HG03378 (cell line): ENCODE results near the gene EFEMP1.

Source experiments
- ATAC-seq: cut with Tn5 transposase; IDR thresholded peaks from one replicate; pipeline ENCODE4 v1.9.1; 2021; ENCODE audit warnings: mild to moderate bottlenecking, moderate library complexity; ENCODE audit not compliant: unreplicated experiment

The EFEMP1 gene

DNA sequence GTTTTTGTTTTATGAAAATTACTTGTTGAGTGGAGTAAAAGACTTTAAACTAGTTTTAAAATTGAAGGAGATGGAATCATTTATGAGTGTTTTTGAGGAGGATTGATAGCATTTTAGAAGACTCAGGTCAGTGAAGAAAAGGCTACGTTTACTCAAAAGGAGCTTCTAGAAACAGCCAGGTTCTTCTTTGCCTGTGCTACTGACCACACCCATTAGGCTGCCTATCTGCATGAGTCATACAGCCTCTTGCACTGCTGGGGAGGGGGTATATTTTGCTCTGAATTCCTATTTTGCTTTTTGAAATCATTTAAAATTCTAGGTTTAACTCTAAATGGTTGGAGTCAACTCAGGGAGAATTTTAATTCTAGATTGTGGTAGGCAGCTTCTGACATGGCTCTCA is 22.3 kb downstream of the EFEMP1 start:
- no peak for ATAC-seq

DNA sequence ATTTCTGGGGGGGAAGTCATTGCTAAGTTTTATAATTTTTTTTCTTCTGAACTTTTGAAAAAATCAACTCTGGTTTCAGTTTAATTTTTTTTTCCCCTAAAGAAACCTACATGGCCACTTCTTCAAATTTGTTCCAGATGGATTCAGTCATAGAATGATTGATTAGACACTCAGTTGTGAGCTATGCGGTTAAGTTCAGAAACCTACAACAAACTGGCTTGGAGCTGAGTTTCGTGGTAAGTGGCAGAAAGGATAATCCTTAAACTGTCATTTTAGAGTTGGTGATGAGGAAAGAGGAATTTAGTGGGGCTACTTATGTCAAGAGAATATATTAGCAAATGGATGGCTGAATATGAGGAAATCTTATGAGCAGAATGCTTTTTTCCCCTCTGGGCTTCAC is 23.7 kb downstream of the EFEMP1 start:
- ATAC-seq: no peak

DNA sequence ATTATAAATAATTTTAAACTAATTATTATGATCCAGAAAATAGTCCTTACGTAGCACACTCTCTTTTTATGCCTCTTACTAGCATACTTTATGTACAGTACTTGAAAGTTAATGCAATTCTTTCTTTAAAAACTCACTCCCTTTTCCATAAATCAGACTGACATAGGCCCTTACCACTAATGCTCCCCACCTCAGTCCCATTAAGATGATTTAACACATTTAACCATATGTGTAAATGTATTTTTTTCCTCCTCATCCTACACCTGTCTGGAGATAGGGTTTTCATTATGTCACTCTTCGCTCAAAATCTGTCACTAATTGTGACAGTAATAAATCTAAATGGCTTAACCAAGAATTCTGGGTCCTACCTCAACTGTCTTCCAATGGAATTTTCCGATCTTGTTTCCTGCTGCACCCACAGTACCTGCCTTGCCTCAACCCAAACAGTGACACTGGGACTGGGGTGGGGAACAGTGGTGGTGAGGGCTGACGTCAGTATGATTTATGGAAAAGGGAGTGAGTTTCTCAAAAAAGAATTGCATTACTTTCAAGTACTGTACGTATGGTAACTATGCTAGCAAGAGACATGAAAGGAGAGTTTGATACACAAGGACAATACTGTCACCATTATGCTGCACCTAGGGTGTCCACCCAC is 25.1 kb downstream of the EFEMP1 start:
- ATAC-seq: no peak

- no peak for ATAC-seq
Observed at GRCh38 chr2:55896633-55897032, 26.9 kb downstream of the EFEMP1 start.

DNA sequence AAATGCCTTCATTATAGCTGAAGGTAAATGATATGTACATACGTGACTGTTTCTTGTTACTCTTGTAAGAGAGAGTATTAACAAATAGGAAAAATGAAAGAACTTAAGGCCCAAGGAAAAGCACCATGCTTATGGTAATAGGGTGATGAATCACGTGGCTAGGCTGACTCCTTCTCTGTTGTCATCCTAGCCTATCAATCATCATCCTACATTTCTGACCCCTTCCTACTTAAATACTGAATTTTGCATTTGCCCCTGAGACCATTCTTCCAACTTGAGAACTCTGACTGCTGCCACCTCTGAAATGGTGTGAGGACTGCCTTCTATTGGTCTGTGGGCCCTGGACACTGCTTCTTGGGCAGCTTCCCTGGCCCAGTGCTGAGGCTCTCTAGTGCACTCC is 28.9 kb downstream of the EFEMP1 start:
- no peak for ATAC-seq

DNA sequence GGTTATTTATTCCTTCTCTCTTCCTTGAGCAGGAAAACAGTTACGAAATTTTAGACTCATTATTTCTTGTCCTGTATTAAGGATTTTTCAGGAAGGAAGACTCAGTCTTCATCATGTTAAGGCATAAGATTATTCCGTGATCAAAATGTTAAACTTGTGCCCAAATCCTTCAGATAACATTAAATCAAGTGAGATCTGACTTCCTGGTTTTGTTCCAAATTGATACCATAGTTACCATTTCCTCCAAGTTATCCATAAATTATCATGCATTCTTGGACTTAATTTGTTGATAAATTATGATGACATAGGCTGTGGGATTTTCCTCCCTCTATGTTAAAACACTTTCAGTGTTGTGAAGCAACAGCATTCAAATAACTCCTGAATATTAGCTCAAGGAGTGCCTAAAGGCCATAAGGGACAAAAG is 31.9 kb downstream of the EFEMP1 start:
- no peak for ATAC-seq

DNA sequence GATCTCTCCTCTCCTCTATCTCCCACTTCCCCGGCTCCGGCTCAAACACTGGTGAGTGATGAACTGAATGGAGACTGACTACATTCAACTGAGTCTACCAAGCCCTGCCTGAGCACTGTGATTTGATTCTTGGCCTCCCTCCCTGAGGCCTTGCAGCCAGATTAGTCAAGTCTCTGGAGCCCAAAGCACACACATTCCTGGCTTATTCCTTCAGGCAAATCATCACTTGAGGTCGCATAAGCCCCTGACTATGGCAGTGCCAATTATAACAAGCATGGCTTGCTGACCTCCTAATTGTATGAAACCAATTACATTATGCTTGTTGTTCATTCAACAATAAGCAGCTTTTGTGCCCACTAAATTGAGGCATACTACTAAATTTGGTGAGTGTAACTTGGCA is 34.6 kb downstream of the EFEMP1 start:
- ATAC-seq: no peak

DNA sequence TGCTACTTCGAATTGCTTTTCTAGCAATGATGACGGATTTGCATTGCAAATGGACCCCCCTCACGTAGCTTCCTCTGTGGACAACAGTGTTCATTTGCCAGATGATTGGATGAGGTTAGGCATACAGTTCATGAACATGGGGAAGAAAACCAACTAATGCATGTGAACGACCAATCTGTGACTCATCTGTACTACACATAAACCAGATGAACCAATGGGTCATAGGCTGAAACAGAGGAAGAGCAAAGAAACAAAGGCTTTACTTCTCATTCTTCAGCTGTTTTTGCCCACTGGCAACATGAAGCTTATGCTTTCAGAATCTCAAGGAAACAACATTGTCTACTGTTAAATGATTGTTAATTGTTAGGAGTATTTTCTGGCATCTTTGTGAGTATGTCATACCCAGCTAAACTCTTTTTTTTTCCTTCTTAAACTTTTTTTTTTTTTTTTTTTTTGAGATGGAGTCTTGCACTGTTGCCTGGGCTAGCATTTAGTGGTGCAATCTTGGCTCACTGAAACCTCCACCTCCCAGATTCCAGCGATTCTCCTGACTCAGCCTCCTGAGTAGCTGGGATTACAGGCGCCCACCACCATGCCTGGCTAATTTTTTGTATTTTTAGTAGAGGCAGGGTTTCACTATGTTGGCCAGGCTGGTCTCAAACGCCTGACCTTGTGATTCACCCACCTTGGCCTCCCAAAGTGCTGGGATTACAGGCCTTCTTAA is 35.5 kb downstream of the EFEMP1 start:
- no peak for ATAC-seq

- no peak for ATAC-seq
Observed at GRCh38 chr2:55887351-55887750, 36.2 kb downstream of the EFEMP1 start.

- no peak for ATAC-seq
Observed at GRCh38 chr2:55885944-55886281, 37.7 kb downstream of the EFEMP1 start.

DNA sequence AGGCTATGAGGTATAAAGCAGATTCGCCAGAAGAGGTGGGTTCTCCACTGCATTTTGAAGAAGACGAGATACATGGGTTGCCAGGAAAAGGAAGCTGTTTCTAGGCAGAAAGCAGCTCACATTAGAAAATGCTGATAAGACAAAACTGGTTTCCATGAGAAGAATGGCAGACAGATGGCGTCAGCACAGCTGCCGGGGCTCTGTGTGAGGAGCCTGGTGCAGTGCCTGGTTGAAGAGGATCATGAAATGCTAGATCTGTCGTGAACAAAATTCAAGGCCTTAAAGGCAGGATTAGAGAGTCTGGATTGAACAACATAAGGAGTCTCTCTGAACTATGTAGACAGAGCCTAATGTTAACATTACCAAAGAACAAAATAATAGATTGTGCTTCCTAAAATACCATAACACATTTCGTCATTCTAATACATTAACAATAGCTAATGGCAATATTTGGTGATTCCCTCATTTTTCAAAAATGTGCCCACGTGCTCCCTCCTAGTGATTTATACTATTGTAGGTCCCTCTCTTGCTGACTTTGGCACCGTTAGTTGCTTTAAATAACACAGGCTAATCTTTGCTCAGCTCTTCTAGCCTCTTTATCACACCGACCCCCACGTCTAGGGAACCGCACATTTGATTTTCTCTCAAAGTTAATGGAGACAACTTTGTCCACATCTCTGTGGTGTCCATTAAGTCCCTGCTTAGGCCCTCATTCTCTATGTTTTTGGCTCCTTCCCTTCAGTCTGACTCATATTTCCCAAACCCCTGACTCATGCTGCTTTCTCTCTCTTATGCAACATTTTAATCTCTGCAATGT is 38.2 kb downstream of the EFEMP1 start:
- no peak for ATAC-seq

DNA sequence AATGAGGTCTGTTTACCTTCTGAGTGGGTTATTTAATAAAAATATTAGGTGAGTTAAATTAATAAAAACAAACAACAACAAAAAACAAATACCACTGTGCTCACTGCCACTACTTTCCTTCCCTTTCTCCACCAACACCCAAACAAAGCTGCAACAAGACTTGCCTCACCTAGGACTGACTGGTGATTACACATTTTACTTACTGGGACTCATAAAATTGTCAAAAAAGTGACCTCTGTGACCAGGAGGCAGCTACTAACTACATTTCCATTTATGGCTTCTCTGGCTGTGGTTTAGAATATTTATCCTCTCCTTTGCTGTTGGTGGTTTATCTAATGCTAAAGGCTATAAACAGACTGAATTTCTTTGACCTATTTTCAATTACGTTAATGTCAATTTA is 39.8 kb downstream of the EFEMP1 start:
- ATAC-seq: no peak

- ATAC-seq: no peak
Observed at GRCh38 chr2:55883357-55883756, 40.2 kb downstream of the EFEMP1 start.

GRCh38 chr2:55882954-55883353 is 40.6 kb downstream of the EFEMP1 start:
- ATAC-seq: no peak

- no peak for ATAC-seq
Observed at GRCh38 chr2:55880416-55881143, 43.0 kb downstream of the EFEMP1 start.

DNA sequence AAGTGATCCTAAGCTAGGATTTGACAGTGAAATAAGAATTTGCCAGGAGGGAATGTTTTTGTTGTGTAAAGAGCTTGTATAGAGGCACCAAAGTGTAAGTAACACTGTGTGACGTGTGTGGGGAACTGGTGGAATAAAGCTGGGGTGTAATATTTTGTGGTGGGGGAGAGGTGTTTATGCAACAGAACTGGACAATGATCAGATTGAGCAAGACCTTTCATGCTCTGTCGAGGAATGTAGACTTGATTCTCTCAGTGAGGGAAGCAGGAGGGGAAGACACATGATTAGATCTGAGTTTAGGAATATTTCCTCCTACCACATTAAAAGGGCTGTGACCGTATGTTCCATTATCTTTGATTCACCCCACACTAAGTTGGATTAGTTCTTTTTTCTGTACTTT is 43.6 kb downstream of the EFEMP1 start:
- ATAC-seq: no peak

GRCh38 chr2:55877087-55877436 is 46.5 kb downstream of the EFEMP1 start:
- ATAC-seq: no peak

- no peak for ATAC-seq
Observed at GRCh38 chr2:55876429-55877086, 47.0 kb downstream of the EFEMP1 start.

GRCh38 chr2:55875434-55876135 is 48.0 kb downstream of the EFEMP1 start:
- ATAC-seq: no peak

- ATAC-seq: no peak
Observed at GRCh38 chr2:55874338-55874737, 49.2 kb downstream of the EFEMP1 start.
